Measurements from ENCODE around the gene TXN2. TPM values are rescaled to one million over a fixed set of nuclear protein-coding genes. Genes with fewer than 3 reads are reported as not detected.
A peak's percentile ranks its signal among the peaks of the same experiment; 100 is the strongest.

TXN2 gene
- total RNA-seq, 1 experiment from 2014 or later: 58.6 TPM

GRCh38 chr22:36507518-36508010 is 26.1 kb upstream of the TXN2 start:
- peaks cover 28 to 59% (median 54%) of the 10 kb centered on the region in 3 experiments for H3K36me3 Mint-ChIP-seq (ENCODE audit: insufficient read depth in 1 of 3, low read depth in 3 of 3)
- Histone ChIP-seq H3K14ac (ENCODE audit: insufficient read depth, low read length) (no peak overlapping the region), H3K9me3 (ENCODE audit: control insufficient read depth, low read depth, low read length) (no peaks in the 10 kb centered on the region), H4K20me1 (ENCODE audit: control insufficient read depth, insufficient read depth, insufficient read length) (no peaks in the 10 kb centered on the region), H3K23ac (ENCODE audit: insufficient read length, low read depth, low read length) (no peak overlapping the region), H3K23me2 (ENCODE audit: insufficient read length, low read depth, low read length, poor library complexity, severe bottlenecking) (peaks cover 4% of the 10 kb centered on the region), H3K4me1 (ENCODE audit: insufficient read depth, low read length) (no peaks in the 10 kb centered on the region), H3K27ac (ENCODE audit: insufficient read length, low read depth, low read length) (no peak overlapping the region), H2BK120ac (ENCODE audit: low read depth, low read length, poor library complexity, severe bottlenecking) (no peak overlapping the region), H3K4me2 (ENCODE audit: insufficient read depth, insufficient read length, low read length) (peak overlapping the region; percentile 35), H4K91ac (ENCODE audit: insufficient read length, low read depth, low read length) (no peak overlapping the region), H2BK15ac (ENCODE audit: low read depth, low read length) (no peak overlapping the region), H2BK20ac (ENCODE audit: low read depth, low read length, poor library complexity, severe bottlenecking) (no peak overlapping the region), H2BK12ac (ENCODE audit: insufficient read length, low read depth, low read length) (no peak overlapping the region), H2BK5ac (ENCODE audit: insufficient read length, low read length) (no peak overlapping the region), H3K4ac (ENCODE audit: low read depth, low read length) (no peak overlapping the region), H2AK5ac (ENCODE audit: insufficient read length, low read length) (no peak overlapping the region), H4K8ac (replicated peaks; ENCODE audit: insufficient read length, low read depth, low read length) (no peak overlapping the region), H3K18ac (ENCODE audit: insufficient read length, low read depth, low read length) (no peak overlapping the region), H2AFZ (ENCODE audit: low read length) (no peak overlapping the region), H3T11ph (ENCODE audit: low read length) (no peak overlapping the region), H3K56ac (ENCODE audit: insufficient read length, low read depth, low read length) (no peak overlapping the region), H3K9ac (ENCODE audit: extremely low read depth, insufficient read length, low read length) (no peak overlapping the region), H3K27me3 (ENCODE audit: insufficient read depth, low read length) (no peaks in the 10 kb centered on the region), H3K79me1 (ENCODE audit: insufficient read depth, low read depth, low read length, poor library complexity, severe bottlenecking) (no peaks in the 10 kb centered on the region), H3K79me2 (ENCODE audit: insufficient read depth, low read length) (no peaks in the 10 kb centered on the region), H4K5ac (ENCODE audit: insufficient read length, low read depth, low read length) (no peak overlapping the region)
- no peak for TF ChIP-seq CTCF (conservative IDR thresholded peaks at IDR 0.05)
- H3K27me3 Mint-ChIP-seq (ENCODE audit: low read depth): peaks cover 18% of the 10 kb centered on the region
- H3K27ac Mint-ChIP-seq: no peak overlapping the region
- H3K4me1 Mint-ChIP-seq: peaks cover 8 to 21% of the 10 kb centered on the region in 2 experiments
- H3K4me3 Mint-ChIP-seq: peak overlapping the region in 1 of 2 experiments; percentile 58; a peak in 3 of 5 replicates
- H3K9me3 Mint-ChIP-seq: peaks cover 0 to 5% of the 10 kb centered on the region in 2 experiments; a peak in 3 of 5 replicates
- WGBS (ENCODE audit: extremely low coverage, insufficient read length, low lambda C conversion rate): no CpG with 5 or more reads among the region's 6 CpGs
- no peak for DNase-seq
